Urinary bladder (tissue), 4 donors: ENCODE data around the gene C12orf42. TPM values are rescaled to one million over a fixed set of nuclear protein-coding genes. Genes with fewer than 3 reads are reported as not detected.

Source experiments
- DNase-seq: peaks from one replicate; pipeline ENCODE4 v3.0.0-alpha.2; 2015; ENCODE audit errors: extremely low spot score
- H3K27ac ChIP-seq: one replicate; pipeline ENCODE4 v1.5.1; 2013; ENCODE audit warnings: low read depth, mild to moderate bottlenecking, moderate library complexity
- H3K36me3 ChIP-seq: one replicate; pipeline ENCODE4 v1.6.1; 2013; ENCODE audit warnings: mild to moderate bottlenecking, moderate library complexity; ENCODE audit not compliant: insufficient read depth
- H3K4me1 ChIP-seq: one replicate; pipeline ENCODE4 v1.6.1; 2013; ENCODE audit warnings: mild to moderate bottlenecking, moderate library complexity; ENCODE audit not compliant: insufficient read depth
- H3K4me3 ChIP-seq: one replicate; pipeline ENCODE4 v1.5.1; 2013; ENCODE audit warnings: low read depth, low read length
- WGBS: extraction: QIAGEN DNeasy Blood & Tissue Kit; methylation state at CpG from one replicate; pipeline ENCODE4 v1.1.7; 2013; 5-methylcytosine and 5-hydroxymethylcytosine counted together
- polyA plus RNA-seq: library from polyadenylated mRNA; stranded (reverse); fragments of 200-250 nt; gene quantifications from one replicate; pipeline ENCODE4 v1.2.3, GENCODE V29; 2013
- total RNA-seq: library from RNA; depleted of rRNA; stranded (reverse); fragments of >200 nt; gene quantifications from one replicate; pipeline ENCODE4 v1.2.3, GENCODE V29; 2014
- donor health status: healthy with polysubstance abuse.
- donor health status: healthy.

The C12orf42 gene
- total and polyA plus RNA-seq, 2 donors: 0.32 TPM; not detected in 1

GRCh38 chr12:103327676-103328075 lies 168.1 kb downstream of the C12orf42 start:
- DNase-seq: no peak
- Histone ChIP-seq H3K4me1 (no peaks in the 10 kb centered on the region), H3K4me3 (no peak overlapping the region), H3K27ac (no peak overlapping the region), H3K36me3 (no peaks in the 10 kb centered on the region)

GRCh38 chr12:103326190-103326589 lies 169.6 kb downstream of the C12orf42 start:
- no peak overlapping the region for H3K27ac ChIP-seq
- H3K36me3 ChIP-seq: no peaks in the 10 kb centered on the region
- no peaks in the 10 kb centered on the region for H3K4me1 ChIP-seq
- no peak overlapping the region for H3K4me3 ChIP-seq
- 89% methylated on average over 3 of the region's 3 CpGs for WGBS
- no peak for DNase-seq

- 56% methylated on average over 2 of the region's 2 CpGs for WGBS
- DNase-seq: no peak
- Histone ChIP-seq H3K36me3 (no peaks in the 10 kb centered on the region), H3K27ac (no peak overlapping the region), H3K4me3 (no peak overlapping the region), H3K4me1 (no peaks in the 10 kb centered on the region)
Observed at GRCh38 chr12:103318566-103318965, 177.2 kb downstream of the C12orf42 start.

- Histone ChIP-seq H3K4me1 (no peaks in the 10 kb centered on the region), H3K4me3 (no peak overlapping the region), H3K36me3 (no peaks in the 10 kb centered on the region), H3K27ac (no peak overlapping the region)
- DNase-seq: no peak
- 84% methylated on average over 1 of the region's 1 CpG for WGBS
Observed at GRCh38 chr12:103317220-103317619, 178.5 kb downstream of the C12orf42 start.

- H3K27ac ChIP-seq: no peak overlapping the region
- H3K4me3 ChIP-seq: no peak overlapping the region
- DNase-seq: no peak
- 61% methylated on average over 2 of the region's 2 CpGs for WGBS
- no peaks in the 10 kb centered on the region for H3K4me1 ChIP-seq
- H3K36me3 ChIP-seq: no peaks in the 10 kb centered on the region
Observed at GRCh38 chr12:103314786-103315185, 181.0 kb downstream of the C12orf42 start.

- H3K27ac ChIP-seq: no peak overlapping the region
- DNase-seq: no peak
- H3K4me3 ChIP-seq: no peak overlapping the region
- no peaks in the 10 kb centered on the region for H3K4me1 ChIP-seq
- WGBS: 77% methylated on average over 1 of the region's 1 CpG
- no peaks in the 10 kb centered on the region for H3K36me3 ChIP-seq
Observed at GRCh38 chr12:103313894-103314293, 181.9 kb downstream of the C12orf42 start.

- H3K4me1 ChIP-seq: no peaks in the 10 kb centered on the region
- no peaks in the 10 kb centered on the region for H3K36me3 ChIP-seq
- 90% methylated on average over 3 of the region's 3 CpGs for WGBS
- no peak overlapping the region for H3K4me3 ChIP-seq
- no peak overlapping the region for H3K27ac ChIP-seq
- no peak for DNase-seq
Observed at GRCh38 chr12:103312742-103313354, 182.9 kb downstream of the C12orf42 start.

GRCh38 chr12:103310546-103311270 lies 185.1 kb downstream of the C12orf42 start:
- no peak overlapping the region for H3K4me3 ChIP-seq
- no peaks in the 10 kb centered on the region for H3K36me3 ChIP-seq
- WGBS: 75% methylated on average over 5 of the region's 5 CpGs
- no peak overlapping the region for H3K27ac ChIP-seq
- no peak for DNase-seq
- no peaks in the 10 kb centered on the region for H3K4me1 ChIP-seq

- H3K36me3 ChIP-seq: no peaks in the 10 kb centered on the region
- H3K27ac ChIP-seq: no peak overlapping the region
- no peak for DNase-seq
- WGBS: 68% methylated on average over 1 of the region's 1 CpG
- H3K4me3 ChIP-seq: no peak overlapping the region
- no peaks in the 10 kb centered on the region for H3K4me1 ChIP-seq
Observed at GRCh38 chr12:103308396-103308795, 187.4 kb downstream of the C12orf42 start.

- H3K4me3 ChIP-seq: no peak overlapping the region
- H3K4me1 ChIP-seq: no peaks in the 10 kb centered on the region
- H3K36me3 ChIP-seq: no peaks in the 10 kb centered on the region
- WGBS: 89% methylated on average over 2 of the region's 2 CpGs
- DNase-seq: no peak
- H3K27ac ChIP-seq: no peak overlapping the region
Observed at GRCh38 chr12:103303484-103303883, 192.3 kb downstream of the C12orf42 start.

GRCh38 chr12:103301642-103302591 lies 193.9 kb downstream of the C12orf42 start:
- DNase-seq: no peak
- H3K4me1 ChIP-seq: no peaks in the 10 kb centered on the region
- H3K36me3 ChIP-seq: no peaks in the 10 kb centered on the region
- no peak overlapping the region for H3K27ac ChIP-seq
- 15% methylated on average over 43 of the region's 43 CpGs for WGBS
- no peak overlapping the region for H3K4me3 ChIP-seq

- 56% methylated on average over 3 of the region's 3 CpGs for WGBS
- DNase-seq: no peak
- no peaks in the 10 kb centered on the region for H3K36me3 ChIP-seq
- no peaks in the 10 kb centered on the region for H3K4me1 ChIP-seq
- H3K27ac ChIP-seq: no peak overlapping the region
- no peak overlapping the region for H3K4me3 ChIP-seq
Observed at GRCh38 chr12:103288016-103288415, 207.8 kb downstream of the C12orf42 start.

- Histone ChIP-seq H3K27ac (no peak overlapping the region), H3K4me3 (no peak overlapping the region), H3K36me3 (no peaks in the 10 kb centered on the region), H3K4me1 (no peaks in the 10 kb centered on the region)
- WGBS: 51% methylated on average over 2 of the region's 2 CpGs
- no peak for DNase-seq
Observed at GRCh38 chr12:103282124-103282523, 213.6 kb downstream of the C12orf42 start.
